HK-2 (cell line): ENCODE measurements around the gene JAKMIP1.

Experiments used
- DNase-seq: peaks from one replicate; pipeline ENCODE4 v3.0.0-alpha.2; 2018; ENCODE audit not compliant: unreplicated experiment

Gene JAKMIP1

GRCh38 chr4:6180841-6181631 is 19.3 kb downstream of the JAKMIP1 start:
- DNase-seq, result no peak

GRCh38 chr4:6179362-6179761 is 21.0 kb downstream of the JAKMIP1 start:
- no peak for DNase-seq

DNA sequence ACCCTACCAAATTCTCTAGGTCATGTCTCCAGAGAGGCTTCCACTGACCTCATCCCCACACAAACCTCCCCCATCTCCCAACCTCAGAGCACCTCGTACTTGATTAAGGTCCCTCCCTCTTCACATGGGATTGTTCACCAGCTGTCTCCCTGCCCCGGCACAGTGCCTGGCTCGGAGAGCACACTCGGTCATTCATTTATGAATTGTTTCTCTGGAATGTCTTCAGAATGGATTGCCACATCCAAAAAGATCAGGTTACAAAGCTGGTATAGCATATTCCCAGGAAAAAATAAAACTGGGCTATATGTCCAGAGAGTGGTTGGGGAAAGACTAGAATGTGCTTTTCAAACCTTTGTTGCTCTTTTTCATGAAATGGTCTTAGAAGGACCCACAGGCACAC is 21.6 kb downstream of the JAKMIP1 start:
- DNase-seq, result no peak

- DNase-seq, result no peak
Observed at GRCh38 chr4:6177587-6178197, 22.7 kb downstream of the JAKMIP1 start.

GRCh38 chr4:6175426-6175825 is 24.9 kb downstream of the JAKMIP1 start:
- no peak for DNase-seq

DNA sequence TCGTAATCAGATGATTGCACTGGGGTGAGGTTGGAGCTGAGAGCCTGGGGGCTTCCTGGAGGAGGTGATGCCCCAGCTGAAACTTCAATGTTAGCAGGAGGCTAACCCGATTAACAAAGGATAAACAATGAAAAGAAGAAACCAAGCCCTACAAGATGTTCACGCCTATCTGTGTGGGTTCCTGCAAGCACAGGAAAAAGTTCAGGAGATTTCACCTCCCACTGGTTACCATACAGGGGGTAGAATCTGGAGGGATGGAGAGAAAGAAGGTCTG is 27.5 kb downstream of the JAKMIP1 start:
- no peak for DNase-seq

GRCh38 chr4:6172093-6172926 is 28.0 kb downstream of the JAKMIP1 start:
- no peak for DNase-seq

DNA sequence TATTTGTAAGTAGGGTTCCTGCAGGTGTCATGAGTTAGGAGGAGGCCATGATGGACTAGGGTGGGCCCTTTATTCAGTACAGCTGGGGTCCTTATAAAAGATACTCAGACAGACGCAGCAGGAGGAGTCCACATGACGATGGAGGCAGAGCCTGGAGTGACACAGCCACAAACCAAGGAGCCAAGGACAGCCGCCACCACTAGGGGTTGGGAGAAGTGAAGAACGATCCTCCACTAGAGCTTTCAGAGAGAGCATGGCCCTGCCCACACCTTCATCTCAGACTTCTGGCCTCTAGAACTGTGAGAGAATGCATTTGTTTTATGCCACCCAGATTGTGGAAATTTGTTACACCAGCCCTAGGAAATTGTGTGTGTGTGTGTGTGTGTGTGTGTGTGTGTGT is 31.1 kb downstream of the JAKMIP1 start:
- DNase-seq, result no peak

DNA sequence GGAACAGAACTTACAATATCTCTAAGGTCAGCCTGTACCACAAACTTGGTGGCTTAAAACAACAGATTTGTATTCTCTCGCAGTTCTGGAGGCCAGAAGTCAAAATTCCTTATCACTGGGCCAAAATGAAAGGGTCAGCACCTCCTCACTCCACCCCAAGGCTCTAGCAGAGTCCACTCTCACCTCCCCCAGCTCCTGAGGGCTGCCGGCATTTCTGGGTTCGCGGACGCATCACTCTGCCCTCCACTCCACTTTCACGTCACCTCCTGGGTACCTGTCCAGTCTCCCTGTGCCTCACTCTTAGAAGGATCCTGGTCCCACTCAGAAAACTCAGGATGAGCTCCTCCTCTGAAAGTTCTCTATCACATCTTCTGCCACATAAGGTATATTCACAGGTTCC is 34.6 kb downstream of the JAKMIP1 start:
- DNase-seq, result no peak

GRCh38 chr4:6162885-6163284 is 37.5 kb downstream of the JAKMIP1 start:
- DNase-seq, result no peak

DNA sequence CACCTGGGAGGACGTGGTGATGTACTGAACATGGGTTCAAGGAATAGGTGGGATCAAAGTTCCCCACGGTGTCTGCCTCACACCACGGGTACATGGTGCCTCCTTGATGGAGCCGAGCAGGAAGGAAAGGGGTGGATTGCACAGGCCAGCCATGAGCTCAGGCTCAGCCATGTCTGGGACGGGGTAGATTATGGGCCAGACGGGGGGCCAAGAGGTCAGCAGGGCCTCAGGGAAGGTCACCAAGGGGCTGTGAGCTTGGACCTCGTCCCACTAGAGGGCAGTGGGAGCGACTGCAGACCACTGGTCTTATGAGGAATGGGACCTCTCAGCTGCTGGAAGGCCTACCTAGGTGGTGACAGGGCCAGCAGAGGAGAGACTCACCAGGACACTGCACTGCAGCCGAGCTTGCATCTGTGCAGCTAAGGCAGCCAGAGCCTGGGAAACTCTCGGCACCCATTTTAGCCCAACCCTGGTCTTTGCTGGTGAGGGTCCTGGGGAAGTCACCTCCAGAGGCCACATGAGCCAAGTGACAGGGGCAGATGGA is 38.4 kb downstream of the JAKMIP1 start:
- DNase-seq, result no peak

GRCh38 chr4:6160536-6160935 is 39.8 kb downstream of the JAKMIP1 start:
- DNase-seq, result no peak

GRCh38 chr4:6157926-6158325 is 42.4 kb downstream of the JAKMIP1 start:
- DNase-seq, result no peak

DNA sequence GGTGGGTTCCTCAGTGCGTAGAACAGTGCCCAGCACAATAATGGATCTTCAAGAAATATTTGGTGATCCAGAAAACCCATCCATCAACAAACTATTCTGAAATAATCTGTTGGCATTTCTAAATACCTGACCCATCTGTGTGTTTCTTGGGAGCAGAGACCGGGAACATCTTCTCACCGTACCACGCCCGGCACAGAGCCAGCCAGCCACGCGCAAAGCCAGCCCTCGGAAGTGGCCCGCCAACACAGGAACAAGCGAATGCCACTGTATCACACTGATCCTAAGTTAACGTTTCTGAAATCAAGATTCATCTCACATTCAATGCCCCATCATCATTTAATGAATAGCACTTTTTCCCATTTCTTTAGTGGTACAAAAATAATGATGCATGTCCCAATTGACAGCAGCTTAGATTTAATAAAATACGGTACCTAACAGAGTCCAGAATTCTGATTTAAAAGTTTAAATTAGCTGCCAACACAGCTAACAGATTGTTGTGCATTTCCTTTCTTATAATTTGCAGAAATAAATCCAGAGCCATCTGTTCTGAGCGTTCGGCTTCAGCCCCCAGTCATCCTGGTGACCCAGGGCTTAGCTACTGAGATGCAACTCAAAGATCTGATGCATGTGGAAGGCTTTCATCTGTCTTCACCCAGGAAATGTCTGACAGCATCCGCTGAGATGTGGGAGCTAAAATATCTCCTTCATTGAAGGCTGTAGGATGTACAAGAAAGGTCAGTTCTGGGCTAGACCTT is 44.2 kb downstream of the JAKMIP1 start:
- DNase-seq, result no peak

DNA sequence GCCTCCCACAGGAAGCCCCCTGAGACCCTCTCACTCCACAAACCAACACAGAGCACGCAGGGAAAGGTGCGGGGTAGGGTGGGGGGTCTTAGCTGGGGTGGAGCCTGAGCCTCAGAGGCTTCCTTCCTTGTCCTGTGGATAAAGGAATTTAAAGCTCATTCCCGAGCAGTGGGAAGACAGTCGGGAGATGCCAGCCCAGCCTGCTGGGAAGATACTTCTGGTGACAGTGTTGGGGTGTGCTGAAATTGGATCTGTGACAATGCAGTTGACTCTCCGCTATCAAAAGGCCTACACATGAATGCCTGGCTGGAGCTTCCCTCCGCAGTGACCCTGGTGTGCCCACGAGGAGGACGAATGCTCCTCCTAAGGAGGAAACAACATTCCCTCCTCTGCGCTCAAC is 45.5 kb downstream of the JAKMIP1 start:
- DNase-seq, result no peak

DNA sequence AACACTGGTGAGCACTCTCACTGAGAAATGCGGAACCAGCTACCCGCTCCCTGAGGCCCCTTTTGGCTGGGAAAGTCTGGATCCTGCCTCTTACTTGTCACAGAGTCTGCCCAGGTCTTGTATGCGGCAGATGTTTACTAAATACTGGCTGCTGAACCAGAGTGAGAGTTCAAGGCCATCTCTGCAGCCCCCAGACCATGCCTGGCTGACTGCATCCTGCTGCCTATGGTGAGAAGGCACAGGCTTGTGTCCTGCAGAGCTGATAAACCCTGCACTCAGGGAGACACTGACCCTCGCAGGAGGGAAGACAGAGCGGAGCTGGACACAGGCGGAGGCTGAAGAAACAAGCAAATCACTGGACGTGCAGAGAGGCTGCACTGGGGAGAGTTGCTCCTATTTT is 46.5 kb downstream of the JAKMIP1 start:
- DNase-seq, result no peak

DNA sequence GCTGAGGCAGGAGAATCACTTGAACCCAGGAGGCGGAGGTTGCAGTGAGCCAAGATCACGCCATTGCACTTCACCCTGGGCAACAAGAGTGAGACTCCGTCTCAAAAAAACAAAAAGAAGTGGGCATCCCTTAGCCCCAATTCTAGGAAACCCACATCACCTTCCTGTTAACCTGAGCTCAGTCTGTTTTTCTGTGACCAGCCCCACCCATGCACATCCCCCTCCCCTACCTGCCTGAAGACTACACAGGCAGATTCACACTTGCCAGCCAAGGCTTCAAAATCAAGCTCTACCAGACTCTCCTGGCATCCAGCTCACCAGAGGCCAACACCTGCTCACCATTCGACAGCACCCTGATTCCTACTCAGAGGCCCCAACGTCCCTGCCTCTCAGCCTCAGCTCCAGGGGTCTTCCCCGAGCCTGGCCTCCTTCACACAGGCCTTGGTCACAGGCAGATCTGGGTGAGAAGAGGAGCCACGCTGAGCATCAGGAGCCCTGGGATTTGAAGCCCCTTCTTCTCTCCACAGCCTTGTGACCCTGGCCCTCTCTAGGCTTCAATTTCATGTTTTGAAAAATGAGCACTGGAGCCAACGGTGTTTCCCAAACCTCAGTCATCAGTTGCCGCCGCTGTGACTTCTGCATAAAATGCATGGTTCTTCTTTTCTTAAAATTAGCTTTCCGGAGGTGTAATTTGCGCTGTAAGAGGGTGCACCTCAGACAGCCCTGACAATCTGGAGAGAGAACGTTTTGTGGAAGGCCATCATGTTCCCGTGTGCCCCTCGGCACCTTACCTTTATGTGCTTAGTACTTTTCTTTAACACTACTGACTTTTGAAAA is 47.3 kb downstream of the JAKMIP1 start:
- no peak for DNase-seq

DNA sequence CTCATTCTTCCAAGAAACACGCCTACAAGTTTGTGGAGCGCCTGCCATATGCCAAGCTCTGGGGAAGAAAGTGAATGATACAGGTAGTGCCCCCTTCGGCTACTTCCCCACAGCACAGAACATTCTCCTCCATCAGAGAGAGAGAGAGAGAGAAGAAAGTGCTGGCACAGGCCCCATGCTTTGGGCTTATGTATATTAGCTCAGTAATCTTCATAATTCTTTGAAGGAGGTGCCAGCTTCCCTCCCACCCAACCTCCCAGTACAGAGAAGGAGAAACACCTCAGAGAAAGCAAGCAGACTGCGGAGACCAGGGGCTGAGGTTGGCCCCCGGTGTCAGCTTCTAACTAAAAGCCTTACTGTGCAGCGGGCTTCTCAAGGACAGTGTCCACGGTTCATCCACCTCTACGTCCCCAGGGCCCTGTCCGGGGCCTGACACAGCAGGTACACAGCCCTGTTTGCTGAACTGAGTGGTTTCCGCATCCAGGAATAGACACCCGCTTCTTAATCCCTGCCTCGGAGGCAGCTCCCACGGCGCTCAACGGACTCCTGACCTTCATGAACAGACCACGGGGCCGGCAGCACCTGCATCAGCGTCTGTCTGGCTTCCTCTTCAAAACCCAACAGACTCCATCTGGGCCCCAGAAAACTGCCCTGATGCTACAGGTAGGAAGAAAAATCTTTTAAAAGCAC is 50.2 kb downstream of the JAKMIP1 start:
- no peak for DNase-seq

DNA sequence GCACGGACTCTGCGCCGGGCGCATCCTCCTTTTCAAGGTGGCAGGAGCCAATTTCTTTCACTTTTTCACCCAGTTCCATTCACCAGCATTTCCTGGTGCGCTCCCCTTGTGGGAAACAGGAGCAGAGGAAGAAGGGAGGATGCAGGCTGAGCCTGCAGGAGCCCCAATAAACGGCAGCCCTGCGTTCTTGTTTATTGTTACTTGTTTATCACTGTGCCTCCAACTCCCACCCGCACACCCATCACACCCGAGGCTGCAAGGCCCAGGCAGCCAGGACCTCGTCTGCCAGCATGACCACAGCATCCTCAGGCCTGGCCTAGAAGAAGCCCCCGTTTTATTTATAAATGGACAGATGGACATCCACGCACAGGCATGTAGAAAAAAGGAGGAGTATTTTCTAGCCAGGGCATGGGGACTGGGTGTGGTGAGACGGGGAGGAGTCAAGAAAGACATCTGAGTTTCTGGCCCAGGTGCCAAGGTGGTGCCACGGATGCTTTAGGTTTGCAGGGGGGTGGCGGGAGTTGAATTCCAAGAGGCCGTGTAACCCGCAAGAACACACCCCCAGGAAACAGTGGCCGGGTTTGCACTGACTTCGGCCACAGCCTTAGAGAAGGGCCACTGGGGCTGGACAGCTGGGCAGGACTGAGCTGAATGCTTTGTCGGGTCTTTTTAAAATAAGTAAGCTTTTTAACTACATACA is 51.7 kb downstream of the JAKMIP1 start:
- DNase-seq, result no peak

GRCh38 chr4:6147441-6147840 is 52.9 kb downstream of the JAKMIP1 start:
- no peak for DNase-seq
